GM21576 (cell line): ENCODE data around the gene PCSK2.

Experiments used
- ATAC-seq: cut with Tn5 transposase; IDR thresholded peaks from one replicate; pipeline ENCODE4 v1.9.1; 2021; ENCODE audit warnings: mild to moderate bottlenecking, moderate library complexity; ENCODE audit not compliant: unreplicated experiment

Gene PCSK2

DNA sequence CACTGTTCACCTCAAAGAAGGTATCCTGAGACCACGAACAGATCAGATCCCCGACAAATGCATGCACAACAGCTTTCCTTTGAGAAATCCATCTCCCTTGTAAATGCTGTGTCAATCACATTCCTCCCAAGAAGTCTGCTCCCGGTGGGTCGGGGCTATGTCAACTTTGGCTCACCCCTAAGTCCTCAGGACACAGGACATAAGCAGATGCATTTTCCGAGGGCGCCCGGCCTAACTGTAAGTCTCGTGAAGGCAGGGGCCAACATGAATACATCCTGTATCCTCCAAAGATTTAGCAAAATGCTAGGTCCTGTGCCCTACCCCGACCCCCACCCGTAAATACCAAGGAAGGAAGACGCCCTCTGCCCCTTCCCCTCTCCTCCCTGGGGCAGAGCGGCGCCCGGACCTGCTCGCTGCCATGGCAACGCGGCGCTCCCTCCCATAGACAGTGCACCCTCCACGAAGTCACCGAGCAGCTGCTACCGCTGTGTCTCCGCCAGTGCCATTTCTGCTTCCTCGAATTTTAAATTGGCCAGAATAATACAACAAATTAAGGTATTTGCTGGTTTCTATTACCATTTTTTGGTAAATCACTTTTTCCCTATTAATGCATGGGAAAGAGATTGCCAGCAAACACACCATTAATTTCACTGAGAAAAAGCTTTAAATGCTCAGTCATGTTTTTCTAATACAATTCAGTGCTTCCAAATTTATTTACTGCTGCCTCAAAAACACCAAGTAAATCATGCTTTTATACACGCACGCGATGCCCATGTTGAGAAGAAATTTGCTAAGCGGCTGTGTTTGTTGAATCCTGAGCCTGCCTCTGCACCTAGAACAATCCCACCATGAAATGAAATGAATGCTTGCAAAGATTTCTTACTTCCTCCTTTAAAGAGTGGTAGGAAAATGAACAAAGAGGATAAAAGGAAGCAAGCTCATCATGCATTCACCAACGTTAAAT lies 100.6 kb downstream of the PCSK2 start:
- no peak for ATAC-seq

DNA sequence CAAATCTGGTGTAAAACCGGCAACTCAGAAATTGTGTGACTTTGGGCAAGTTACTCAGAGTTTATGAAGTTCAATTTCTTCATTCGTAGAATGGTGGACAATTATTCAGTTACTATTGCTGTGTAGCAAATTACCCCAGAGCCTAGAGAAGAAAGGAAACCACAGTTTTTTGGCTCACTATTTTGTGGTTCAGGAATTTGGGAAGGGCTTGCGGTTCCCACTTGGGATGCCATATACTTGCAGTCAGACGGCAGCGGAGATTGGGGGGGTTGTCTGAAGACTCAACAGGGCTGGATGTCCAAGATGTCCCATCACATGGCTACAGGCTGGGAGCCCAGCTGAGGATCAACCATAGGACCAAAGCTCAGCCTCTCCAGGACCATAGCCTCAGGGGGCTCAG lies 108.1 kb downstream of the PCSK2 start:
- no peak for ATAC-seq

DNA sequence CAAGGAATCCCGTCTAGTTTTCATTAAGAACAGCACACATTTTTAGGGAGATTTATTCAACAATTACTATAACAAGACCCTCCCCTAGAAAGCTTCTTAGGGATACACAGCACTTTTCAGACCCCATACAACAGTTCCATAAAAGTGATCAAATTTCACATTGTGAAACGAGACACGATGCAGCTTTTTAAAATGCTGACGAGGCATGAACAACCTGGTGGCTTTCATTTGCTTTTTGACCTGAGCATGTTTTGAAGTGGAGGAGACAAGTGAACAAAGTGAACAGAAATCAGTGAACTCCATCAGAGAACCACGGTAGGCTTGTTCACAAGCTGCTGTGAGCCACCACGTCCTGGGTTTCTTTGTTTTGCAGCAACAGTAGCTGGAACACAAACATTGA lies 112.2 kb downstream of the PCSK2 start:
- no peak for ATAC-seq

DNA sequence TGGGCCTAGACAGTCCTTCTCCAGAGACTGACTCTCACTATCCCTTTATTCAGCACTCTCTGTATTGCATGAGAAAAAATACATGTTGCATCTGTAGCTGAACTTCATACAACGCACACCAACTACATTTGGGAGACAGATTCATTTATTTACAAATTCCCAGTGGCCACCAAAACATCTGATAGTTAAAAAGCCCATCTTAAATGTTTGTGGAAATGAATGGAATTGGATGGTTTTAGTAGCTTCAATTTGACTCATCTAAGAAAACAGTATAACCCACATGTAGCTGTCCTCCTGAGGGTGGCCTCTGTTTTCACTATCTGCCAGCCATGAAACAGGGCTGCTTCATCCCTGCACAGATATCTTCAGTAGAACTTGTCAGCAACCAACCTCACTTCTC lies 116.3 kb downstream of the PCSK2 start:
- no peak for ATAC-seq

DNA sequence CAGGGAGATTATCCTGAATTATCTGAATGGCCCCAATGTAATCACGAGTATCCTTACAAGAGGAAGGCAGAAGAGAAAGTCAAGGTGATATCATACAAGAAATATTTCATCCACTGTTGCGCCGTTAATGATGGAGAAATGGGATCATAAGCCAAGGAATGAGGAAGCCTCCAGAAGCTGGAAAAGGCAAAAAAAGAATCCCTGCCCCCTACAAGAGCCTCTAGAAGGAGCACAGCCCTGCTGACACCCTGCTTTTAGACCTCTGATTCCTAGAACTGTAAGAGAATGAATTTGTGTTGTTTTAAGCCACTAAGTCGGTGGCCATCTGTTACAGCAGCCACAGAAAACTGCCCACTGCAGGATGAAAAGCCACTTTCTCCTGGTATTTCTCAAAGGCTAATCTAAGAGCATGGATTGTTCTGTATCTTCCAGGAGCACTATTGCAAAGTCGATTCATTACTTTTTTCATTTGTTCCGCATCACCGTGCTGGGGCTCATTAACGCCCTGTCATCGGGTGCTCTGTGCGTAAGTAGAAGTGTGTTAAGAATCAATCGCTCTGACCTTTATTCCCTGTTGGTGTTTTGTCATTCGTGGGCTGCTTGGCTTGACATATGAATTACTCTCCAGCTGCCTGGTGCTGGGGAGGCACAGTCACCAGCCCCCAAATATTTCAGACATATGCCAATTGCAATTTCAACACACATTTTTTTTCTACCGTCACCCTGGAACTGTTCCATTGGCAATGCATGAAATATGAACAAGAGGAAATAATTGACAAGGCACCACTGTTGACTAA lies 117.0 kb downstream of the PCSK2 start:
- ATAC-seq: no peak

DNA sequence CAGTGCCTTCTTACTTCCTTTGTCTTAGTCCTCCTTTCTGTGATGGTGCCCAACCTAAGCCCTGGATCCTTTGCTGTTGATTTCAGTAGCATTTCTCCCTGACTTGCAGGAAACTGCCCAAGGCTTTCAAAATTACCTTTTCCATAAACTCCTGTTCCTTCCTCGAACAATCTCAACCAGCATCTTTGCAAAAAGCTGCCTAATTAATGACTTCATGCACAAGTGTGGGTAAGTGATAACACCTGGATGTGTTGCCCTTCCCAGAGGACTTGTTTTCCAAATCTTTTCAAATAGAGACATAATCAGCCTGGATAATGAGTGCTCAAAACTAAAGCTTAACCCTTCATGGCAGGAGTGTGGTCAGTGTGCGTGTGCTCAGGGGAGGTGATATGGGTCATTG lies 118.0 kb downstream of the PCSK2 start:
- ATAC-seq: no peak

DNA sequence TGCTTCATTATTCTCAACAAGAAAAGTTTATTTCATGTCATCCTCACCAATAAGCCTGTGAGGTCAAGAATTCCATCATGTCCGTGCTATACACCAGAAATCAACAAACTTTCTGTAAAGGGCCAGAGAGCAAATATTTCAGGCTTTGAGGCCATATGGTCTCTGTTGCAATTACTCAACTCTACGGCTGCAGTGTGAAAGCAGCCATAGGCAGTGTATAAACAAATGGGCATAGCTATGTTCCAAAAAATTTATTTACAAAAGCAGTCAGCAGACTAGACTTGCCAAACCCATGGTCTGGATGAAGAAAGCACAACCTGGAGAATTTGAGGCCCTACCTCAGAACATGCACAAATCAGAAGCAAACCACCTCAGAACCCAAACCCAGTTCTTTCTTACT lies 118.5 kb downstream of the PCSK2 start:
- no peak for ATAC-seq

DNA sequence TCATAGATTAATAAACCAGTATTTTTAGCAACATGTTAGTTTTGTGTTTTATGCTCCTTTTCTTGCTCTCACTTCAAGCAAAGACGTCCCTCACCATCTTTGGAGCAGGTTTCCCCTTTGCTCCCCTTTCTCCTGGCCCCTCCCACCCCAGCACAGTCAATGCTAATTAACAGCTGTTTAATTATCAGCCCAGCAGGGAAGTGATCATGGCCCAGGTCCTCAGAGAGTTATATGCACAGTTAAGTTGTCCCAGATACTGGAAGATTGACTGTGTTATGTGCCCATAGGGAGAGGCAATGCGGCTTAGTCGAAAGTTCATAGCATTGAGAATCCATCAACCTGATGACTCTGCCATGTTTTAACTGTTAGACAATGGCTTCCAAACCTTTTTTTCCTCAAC lies 123.5 kb downstream of the PCSK2 start:
- no peak for ATAC-seq

DNA sequence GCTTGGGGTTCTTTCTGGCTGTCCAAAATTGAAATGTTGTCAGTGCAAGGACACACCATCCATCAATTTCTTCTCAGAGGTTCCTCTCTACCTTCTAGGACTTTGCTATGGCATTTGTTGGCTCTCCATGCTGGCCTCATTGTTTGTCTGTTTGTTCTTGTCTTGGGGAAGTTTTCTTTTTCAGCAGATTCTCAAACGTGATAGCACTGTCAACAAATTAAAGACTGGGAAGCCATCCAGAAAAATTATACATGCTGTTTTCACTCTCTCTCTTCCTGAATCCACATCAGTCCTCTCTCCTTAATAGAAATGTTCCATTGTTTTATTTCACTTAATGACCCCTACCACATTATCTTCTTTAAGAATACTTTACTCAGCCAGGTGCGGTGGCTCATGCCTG lies 130.4 kb downstream of the PCSK2 start:
- ATAC-seq: no peak

DNA sequence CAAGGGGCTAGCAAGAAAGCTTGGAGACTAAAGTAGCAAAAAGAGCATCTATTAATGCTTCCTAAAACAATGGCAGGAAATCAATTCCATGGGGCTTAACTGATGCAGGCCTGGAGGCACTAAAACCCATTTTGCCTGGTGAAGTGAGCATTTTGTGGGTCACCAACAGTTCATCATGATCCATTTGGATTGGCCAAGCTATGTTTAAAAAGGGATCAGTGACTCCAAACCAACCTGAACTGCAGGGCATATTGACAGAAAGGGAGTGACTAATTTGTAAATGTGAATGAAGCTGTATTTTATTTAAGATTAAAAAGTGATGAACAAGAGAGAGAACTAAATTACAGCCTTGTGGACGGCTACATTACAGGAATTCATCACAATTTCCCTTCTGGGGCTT lies 132.0 kb downstream of the PCSK2 start:
- ATAC-seq: no peak

DNA sequence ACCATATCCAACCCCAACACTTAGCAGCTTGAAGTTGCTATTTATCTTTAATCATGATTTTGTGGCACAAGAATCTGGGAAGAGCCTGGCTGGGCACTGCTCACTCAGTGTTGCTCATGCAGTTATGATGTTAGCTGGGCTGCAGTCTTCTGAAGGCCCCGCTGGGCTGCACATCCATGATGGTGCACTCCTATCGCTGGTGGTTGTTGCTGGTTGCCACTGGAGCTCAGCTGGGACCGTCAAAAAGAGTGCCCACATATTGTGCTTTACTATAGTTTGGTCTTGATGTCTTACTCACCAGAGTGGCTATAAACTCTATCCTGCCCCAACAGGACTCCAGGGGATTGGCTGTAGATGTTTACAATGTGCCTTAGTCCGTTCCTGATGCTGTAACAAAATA lies 137.8 kb downstream of the PCSK2 start:
- no peak for ATAC-seq

DNA sequence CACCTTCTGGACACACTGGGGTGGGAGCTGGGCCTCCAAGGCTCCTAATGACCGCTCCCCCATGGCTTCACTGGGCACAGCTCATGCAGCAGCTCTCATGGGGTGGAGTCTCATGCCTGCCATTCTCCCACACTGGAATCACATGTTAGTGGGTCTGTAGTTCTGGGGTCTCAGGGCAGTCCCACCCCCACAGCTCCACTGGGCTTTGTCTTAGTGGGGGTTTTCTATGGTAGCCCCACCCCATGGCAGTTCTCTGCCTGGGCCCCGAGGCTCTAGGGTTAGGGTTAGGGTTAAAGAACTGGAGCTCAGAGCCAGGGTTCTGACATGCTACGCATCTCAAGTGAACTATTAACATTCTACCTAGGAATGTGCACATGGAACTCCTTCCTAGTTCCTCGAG lies 139.0 kb downstream of the PCSK2 start:
- no peak for ATAC-seq

DNA sequence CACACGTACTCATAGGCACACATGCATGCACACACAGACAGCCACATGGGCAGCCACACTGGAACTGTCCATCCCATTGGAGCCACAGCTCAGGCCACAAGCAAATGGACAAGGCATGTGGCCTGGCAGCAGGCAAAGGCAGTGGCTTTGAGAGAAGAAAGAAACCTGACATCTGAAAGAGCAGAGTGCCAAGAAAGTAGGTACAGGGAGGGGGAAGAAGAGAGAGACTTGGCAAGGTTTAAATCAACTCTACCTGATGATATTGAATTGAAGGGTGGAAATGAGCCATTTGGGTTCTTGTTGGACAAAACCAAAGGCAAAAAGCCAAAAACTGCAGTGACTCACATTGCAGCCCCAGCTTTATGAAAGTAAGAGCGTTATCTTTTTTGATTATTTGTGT lies 142.7 kb downstream of the PCSK2 start:
- no peak for ATAC-seq

DNA sequence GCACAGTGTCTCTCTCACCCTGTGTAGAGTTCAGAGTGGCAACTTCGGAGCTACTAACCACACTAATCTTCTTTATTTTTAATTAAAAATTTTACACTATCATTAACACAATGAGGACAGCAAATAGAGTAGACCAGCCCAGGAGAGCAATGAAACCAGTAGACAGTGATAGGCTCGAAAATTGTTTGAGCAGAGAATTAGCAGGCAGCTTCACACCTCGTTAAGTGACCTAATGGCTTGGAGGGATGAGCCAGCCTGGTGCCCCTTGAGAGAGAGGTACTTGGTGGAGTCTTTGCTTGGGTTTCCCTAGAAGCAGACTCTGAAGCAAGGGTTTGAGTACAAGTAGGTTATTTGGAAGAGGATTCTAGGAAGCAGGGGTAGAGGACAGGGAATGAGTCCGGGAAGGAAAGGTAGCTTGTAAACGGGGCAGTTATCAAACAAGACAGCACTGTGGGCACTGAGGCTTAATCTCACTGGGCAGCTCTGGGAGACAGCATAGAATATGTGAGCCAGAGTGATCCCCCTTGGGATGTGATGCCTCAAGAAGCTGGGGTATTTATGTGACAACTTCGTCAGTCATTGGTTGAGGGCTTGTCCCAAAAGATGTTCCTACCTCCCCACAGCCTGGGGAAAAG lies 146.1 kb downstream of the PCSK2 start:
- no peak for ATAC-seq

DNA sequence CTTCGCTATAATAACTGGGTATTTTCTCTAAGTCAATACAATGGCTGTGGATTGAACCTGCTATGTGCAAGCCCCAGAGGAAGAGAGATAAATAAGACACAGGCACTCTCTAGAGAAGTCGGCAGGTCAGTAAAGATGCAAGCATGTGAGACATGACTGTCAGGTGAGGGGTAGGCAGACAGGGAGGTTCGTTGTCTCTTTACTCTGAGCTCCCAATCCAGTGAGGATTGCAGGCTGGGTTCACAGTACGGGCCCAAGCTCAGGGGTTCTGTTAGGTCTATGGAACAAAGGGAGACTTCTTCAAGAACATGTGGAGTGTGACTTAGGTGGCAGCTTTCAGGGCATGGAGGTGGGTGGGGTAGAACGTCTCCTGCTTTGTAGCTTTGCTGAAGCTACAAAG lies 147.2 kb downstream of the PCSK2 start:
- ATAC-seq: no peak

DNA sequence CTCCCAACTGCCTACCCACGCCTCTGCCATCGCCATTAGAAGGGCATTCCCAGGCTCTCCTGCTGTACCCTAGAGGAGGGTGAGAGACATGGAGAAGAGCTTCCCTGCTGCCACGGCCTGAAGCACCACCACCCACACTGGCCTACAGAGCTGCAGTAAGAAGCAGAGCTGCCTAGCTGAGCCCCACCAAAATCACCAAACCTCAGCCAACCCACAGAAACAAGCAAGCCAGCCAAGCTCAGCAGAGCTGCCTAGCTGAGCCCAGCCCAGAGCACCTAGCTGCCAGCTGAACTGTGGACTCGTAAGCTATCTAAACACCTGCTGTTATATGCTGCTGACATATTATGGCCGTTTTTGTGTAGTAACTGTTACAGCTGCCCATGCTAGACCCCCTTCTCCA lies 149.2 kb downstream of the PCSK2 start:
- ATAC-seq: no peak

DNA sequence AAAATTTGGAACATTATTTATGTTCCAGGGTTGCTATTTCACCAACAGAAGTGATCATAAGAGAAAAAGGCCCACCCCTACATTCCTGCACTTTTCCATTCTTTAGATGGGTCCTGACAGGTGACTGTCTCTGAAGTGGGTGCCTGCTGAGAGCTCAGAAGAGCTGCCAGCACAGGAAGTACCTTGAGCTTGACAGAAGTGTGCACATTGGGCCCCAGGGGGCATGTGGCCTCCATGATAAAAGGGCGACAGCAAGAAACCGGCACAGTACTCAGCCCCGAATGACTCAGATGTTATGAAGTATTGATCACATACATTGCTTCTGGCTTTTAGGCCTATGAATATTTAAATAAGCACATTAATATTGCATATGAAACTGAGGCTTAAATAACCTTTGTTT lies 150.4 kb downstream of the PCSK2 start:
- ATAC-seq: no peak

DNA sequence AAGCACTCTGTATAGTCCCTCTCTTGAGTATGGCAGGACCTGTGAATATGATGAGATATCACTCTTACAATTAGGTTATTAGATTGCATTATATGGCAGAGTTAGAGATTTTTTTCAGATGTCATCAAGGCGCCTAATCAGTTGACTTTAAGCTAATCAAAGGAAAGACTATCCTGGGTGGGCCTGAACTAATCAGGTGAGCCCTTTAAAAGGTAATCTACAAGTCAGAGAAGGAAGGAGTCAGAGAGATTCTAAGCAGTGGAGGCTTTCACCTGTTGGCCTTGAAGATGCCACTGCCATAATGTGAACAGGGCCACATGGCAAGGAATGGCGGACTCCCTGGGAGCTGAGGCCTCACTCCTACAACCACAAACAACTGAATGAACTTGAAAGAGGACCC lies 152.8 kb downstream of the PCSK2 start:
- ATAC-seq: no peak

DNA sequence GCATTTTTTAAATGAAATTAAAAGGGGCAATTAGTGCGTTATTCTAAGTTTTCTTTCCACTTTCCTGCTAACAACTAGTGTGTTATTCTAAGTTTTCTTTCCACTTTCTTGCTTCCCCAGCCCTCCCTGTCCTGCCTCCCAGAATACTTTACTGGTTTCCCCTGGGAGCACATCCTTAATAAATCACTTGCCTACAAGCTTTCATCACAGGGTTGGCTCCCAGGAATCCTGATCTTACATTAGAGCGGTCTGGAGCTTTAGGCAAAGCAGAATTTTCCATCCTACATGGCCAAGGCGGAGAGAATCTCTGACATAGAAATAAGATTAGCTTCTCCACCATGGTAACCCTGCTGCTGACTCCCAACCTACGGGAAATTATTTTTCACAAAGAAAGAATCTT lies 154.0 kb downstream of the PCSK2 start:
- no peak for ATAC-seq

DNA sequence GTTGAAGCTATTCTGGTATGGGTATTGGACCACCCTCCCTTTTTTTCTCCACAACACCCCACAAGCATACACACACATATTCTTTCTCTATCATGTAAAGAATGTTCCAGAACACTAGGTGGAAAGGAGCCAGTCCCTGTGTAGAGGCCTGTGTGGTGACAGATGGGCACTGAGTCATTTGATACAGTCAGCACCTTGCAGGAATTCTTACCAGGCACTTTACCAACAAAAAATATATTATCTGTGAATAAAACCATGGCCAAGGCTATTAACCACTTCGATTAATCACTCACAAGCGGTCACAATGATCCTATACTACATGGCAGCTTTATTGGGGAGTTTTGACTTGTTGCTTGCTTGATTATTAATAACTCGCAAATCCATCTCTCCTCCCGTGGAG lies 154.9 kb downstream of the PCSK2 start:
- no peak for ATAC-seq

DNA sequence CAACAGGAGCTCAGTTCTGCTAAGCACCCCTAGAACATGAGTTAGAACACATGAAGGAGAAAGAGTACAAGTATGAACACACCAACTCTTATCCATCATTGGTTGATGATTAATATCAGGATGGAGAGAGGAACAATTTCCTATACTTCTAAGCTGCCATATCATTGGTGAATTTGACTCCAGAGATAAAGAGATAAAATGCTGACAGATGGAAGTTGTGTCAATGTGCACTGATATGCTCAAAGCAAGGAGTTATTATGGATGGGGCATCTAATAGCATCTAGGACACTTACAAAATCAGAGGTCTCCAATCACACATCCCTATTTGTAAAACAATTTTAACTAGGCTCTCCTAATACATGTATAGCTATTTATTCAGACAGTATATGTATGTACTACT lies 159.0 kb downstream of the PCSK2 start:
- ATAC-seq: no peak

DNA sequence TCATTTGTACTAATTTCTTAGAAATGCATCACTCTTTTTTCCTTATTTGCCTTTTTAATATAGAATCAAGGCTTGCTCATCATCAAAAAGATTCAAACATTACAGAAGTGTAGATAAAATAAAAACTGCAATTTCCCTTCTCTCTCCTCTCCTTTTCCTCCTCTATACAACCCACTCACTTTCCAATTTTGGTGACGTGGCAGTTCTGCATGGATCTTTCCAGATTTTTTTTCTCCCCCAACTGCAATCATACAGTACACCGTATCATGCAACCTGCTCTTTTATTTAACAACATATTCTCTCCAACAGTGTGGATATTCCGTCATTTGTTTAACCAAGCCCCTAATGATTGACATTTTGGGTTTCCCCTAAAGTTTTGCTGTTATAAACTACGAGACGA lies 163.8 kb downstream of the PCSK2 start:
- ATAC-seq: no peak
